Pancreas (tissue), 10 donors: Measurements from ENCODE around the gene PRAC2. TPM values are rescaled to one million over a fixed set of nuclear protein-coding genes. Genes with fewer than 3 reads are reported as not detected.

Source experiments
- ATAC-seq, 4 donors: fragments of 200-7000 bp; cut with Tn5 transposase; one replicate each; pipeline versions ENCODE4 v1.8.0 to v1.9.1; 2020; ENCODE audit warnings: mild to moderate bottlenecking in 4 of 4, moderate library complexity in 4 of 4
- DNase-seq, 6 donors: peaks; one replicate each; pipeline ENCODE4 v3.0.0-alpha.2; 2020
- FAIRE-seq: peaks from 2 replicates; lab custom pipeline; 2012; peaks lifted over from hg19 to GRCh38; lab: Jason Lieb, UNC
- H3K27ac ChIP-seq, 4 donors: fragments of 200-600 bp; sonication (generic); 1 replicate in 3 of 4; 2 replicates in 1 of 4; pipeline versions ENCODE4 v1.5.0 to v1.8.0; 2020
- H3K27me3 ChIP-seq, 4 donors: fragments of 200-600 bp; one replicate each; pipeline ENCODE4 v1.8.0; 2021
- H3K36me3 ChIP-seq, 3 donors: fragments of 200-600 bp; sonication (generic) in 1 of 3; one replicate each; pipeline versions ENCODE4 v1.5.0 to v1.8.0; 2020 to 2021
- H3K4me1 ChIP-seq, 3 donors: fragments of 200-600 bp; one replicate each; pipeline ENCODE4 v1.8.0; 2021
- H3K4me3 ChIP-seq, 4 donors: fragments of 200-600 bp; sonication (generic) in 2 of 4; one replicate each; pipeline versions ENCODE4 v1.5.0 to v1.8.0; 2020 to 2021
- H3K9me3 ChIP-seq, 4 donors: fragments of 200-600 bp; one replicate each; pipeline ENCODE4 v1.8.0; 2021
- WGBS, 2 donors: extraction: QIAGEN DNeasy Blood & Tissue Kit; methylation state at CpG; one replicate each; pipeline ENCODE4 v1.1.7; 2013; 5-methylcytosine and 5-hydroxymethylcytosine counted together
- intact Hi-C, 3 donors: fragments of 100-400 bp; cut with DNase I; formaldehyde crosslinking; loops; one replicate each; pipeline versions ENCODE4 v1.11.1 to v1.14.2; 2022
- polyA plus RNA-seq, 2 donors: library from polyadenylated mRNA; stranded (reverse); fragments of 200-250 nt; gene quantifications; one replicate each; pipeline ENCODE4 v1.2.3, GENCODE V29; 2013
- total RNA-seq, 6 donors: library from RNA; stranded (reverse); fragmentation: NEBNext Ultra II Directional in 4 of 6; extraction: Animal tissue kit (Norgen Biotek cat#: 25700) in 4 of 6; gene quantifications; one replicate each; pipeline versions ENCODE4 v1.2.1 to v1.2.4, GENCODE V29; 2021 to 2023
- TF ChIP-seq, protein P1 (sequence below), 4 donors: fragments of 200-600 bp; sonication (generic) in 3 of 4; IDR thresholded peaks; one replicate each; pipeline versions ENCODE4 v1.5.0 to v1.8.0; 2021; ENCODE audit warnings: antibody characterized with exemption in 4 of 4
- donor health status: healthy with polysubstance abuse.
- donor health status: DM: no; HTN: no; CAD: no; lungs with moderate emphysema.
- donor health status: DM: no; HTN: no; CAD: no.
- donor health status: control.
- donor health status: control.
- donor health status: Bipolar disorder and iron deficiency.
- donor health status: DM: yes; HTN: yes; CAD: no.
- donor health status: DM: no; HTN: no; CAD: no.
- donor health status: DM: no; HTN: no; CAD: no.
- donor health status: DM: yes; HTN: yes; CAD: no.

The PRAC2 gene
- total and polyA plus RNA-seq, 8 donors, result not detected

DNA sequence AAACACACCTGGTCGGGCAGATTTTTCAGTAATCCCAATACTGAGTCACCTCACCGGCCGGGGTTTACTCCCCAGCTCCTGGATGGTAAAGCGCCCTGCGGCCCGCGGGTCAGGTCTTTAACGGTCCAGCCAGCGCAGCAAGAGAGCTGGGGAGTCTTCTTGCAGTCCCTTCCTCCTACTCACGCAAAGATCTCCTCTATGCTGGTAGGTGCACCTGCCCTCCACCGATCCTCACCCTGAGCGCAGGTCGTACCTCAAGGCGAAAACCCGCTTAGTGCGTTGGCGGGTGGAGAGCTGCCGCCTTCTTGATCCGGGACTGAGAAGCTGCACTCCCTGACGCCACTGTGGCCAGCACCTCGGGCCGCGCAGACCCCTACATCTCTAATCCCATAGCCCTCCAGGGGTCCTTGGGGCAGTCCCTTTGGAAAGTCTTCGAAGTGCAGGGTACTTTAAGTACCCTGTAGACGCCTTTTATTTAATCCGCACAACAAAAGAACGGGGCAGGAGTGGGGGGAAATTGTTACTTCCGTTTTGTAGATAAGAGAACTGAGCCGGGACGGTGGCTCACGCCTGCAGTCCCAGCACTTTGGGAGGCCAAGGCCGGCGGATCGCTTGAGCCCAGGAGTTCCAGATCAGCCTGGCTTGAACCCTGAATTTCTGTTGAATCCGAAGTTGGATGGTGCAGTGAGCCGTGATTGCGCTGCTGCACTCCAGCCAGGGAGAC is 16.0 kb downstream of the PRAC2 start:
- Histone ChIP-seq H3K27me3 (peaks cover 6 to 66% (median 20%) of the 10 kb centered on the region in 4 donors), H3K36me3 (no peaks in the 10 kb centered on the region), H3K27ac (no peak overlapping the region), H3K4me1 (no peaks in the 10 kb centered on the region), H3K9me3 (no peaks in the 10 kb centered on the region), H3K4me3 (no peak overlapping the region)
- ATAC-seq, result no peak
- FAIRE-seq, result no peak
- DNase-seq, result no peak
- WGBS, 2 donors, result 6 to 7% methylated on average over 37 of the region's 37 CpGs
- TF ChIP-seq, protein P1, sequence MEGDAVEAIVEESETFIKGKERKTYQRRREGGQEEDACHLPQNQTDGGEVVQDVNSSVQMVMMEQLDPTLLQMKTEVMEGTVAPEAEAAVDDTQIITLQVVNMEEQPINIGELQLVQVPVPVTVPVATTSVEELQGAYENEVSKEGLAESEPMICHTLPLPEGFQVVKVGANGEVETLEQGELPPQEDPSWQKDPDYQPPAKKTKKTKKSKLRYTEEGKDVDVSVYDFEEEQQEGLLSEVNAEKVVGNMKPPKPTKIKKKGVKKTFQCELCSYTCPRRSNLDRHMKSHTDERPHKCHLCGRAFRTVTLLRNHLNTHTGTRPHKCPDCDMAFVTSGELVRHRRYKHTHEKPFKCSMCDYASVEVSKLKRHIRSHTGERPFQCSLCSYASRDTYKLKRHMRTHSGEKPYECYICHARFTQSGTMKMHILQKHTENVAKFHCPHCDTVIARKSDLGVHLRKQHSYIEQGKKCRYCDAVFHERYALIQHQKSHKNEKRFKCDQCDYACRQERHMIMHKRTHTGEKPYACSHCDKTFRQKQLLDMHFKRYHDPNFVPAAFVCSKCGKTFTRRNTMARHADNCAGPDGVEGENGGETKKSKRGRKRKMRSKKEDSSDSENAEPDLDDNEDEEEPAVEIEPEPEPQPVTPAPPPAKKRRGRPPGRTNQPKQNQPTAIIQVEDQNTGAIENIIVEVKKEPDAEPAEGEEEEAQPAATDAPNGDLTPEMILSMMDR (IDR thresholded peaks at IDR 0.05), result no peak
- intact Hi-C loops, result no loop called here

DNA sequence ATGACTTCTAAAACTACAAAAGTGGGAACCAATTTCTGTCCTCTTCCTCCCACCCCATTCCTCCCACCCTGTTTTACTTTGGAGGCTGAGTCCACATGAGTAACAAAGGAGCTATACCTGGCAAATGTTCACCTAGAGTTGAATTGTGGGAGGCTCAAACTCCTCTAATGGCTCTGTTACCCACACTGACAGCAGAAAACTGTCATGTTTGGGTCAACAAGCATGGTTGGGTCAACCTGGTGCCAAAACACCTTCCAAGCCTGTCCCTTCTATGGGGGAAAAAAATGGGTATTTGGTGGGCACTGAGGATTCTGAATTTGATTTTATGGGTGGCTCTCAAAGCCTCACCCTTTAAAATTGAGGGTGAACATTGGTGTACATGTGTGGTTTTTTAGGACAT is 17.6 kb downstream of the PRAC2 start:
- Histone ChIP-seq H3K4me3 (no peak overlapping the region), H3K27ac (no peak overlapping the region), H3K4me1 (no peaks in the 10 kb centered on the region), H3K36me3 (no peaks in the 10 kb centered on the region), H3K9me3 (no peaks in the 10 kb centered on the region), H3K27me3 (peaks cover 6 to 68% (median 25%) of the 10 kb centered on the region in 4 donors)
- DNase-seq (no peak), FAIRE-seq (no peak), ATAC-seq (no peak)
- TF ChIP-seq, protein P1 (IDR thresholded peaks at IDR 0.05), result no peak
- intact Hi-C loops, result no loop called here

DNA sequence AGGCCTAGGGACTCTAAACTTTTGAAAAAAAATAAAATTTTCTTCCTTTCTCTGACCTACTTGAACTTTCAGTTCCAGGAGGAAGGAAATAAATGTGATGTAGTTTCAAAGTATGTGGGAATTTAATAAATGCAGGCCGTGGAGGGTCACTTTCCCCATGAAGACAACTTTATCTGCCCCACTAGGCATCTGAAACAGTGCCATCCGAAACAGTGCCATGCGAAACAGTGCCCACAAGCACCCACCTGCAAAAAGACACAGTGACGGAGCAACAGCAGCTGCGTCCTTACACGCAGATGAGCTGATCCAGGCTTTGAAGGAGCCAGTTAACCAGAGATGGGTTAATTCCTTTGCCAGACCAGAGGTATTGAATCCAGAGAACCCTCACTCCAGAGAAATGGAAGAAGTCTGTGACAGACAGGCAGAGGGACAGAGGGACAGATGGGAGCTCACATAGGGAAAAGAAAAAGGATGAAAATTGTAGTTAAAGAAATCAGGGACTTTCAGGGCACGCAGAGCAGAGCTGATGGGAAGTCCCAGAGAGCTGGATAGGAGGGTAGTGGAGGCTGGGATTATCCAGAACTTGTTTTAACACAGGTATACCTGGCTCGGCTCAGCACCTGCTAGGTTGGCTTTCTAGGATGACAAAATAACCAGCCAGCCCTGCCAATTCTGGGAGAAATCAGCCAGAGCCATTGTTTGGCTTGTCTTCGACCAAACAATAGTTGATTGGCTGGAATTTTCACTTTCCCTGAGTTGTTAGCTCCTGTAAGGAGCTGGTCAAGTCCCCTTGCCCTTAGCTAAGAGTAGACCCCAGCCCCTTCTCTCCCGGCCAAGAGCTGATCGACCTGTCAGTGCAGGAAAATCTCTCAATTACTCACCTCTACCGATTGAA is 22.6 kb downstream of the PRAC2 start:
- no peaks in the 10 kb centered on the region for H3K9me3 ChIP-seq
- H3K27ac ChIP-seq, result no peak overlapping the region
- no peak for DNase-seq
- peaks cover 14 to 81% (median 37%) of the 10 kb centered on the region in 4 donors for H3K27me3 ChIP-seq
- intact Hi-C loops, result no loop called here
- TF ChIP-seq, protein P1 (IDR thresholded peaks at IDR 0.05), result no peak
- WGBS, 2 donors, result 16 to 18% methylated on average over 12 of the region's 12 CpGs
- H3K4me3 ChIP-seq, result no peak overlapping the region
- no peak for ATAC-seq
- no peaks in the 10 kb centered on the region for H3K36me3 ChIP-seq
- no peak for FAIRE-seq
- no peaks in the 10 kb centered on the region for H3K4me1 ChIP-seq

DNA sequence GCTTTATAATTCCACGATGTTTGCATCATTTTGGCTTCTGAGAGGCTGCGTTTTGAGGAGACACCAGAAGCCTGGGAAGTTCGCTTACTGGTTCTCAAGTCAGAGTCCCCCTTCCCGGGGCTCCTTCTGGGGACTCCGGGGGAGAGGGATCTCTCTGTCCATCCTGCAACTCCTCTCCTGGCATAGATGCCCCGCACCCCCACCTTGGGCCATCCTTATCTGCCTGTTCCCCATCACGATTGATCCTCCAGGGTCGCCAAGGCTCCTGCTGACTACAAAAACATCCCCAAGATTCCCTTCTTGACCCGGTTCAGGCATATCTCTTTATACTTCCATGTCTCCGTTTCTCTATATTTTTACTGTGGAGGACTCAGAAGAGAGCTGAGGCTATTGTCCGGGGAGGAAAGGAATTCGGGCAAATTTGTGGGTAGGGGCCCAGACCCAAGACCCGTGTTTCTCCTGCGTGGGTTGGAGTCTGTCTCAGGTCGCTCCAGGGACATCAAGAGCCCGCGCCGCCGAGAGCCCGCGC is 24.0 kb downstream of the PRAC2 start:
- Histone ChIP-seq H3K9me3 (no peaks in the 10 kb centered on the region), H3K4me1 (no peaks in the 10 kb centered on the region), H3K4me3 (no peak overlapping the region), H3K27ac (no peak overlapping the region), H3K36me3 (no peaks in the 10 kb centered on the region), H3K27me3 (peaks cover 14 to 79% (median 34%) of the 10 kb centered on the region in 4 donors)
- WGBS, 2 donors, result 5 to 6% methylated on average over 21 of the region's 21 CpGs
- intact Hi-C loops, result no loop called here
- TF ChIP-seq, protein P1 (IDR thresholded peaks at IDR 0.05), result no peak
- no peak for DNase-seq
- no peak for FAIRE-seq
- ATAC-seq, result no peak
